RWPE2 (cell line): ENCODE measurements around the gene SNX24.

Experiments used
- ATAC-seq: fragments of 200-7000 bp; cut with Tn5 transposase; 3 replicates; pipeline ENCODE4 v1.9.1; 2021; ENCODE audit warnings: low read depth
- DNase-seq: peaks from one replicate; pipeline ENCODE4 v3.0.0-alpha.2; 2020; ENCODE audit warnings: low spot score
- H3K27ac ChIP-seq: fragments of 450-650 bp; 2 replicates; pipeline ENCODE4 v1.5.1; 2017; ENCODE audit warnings: mild to moderate bottlenecking; ENCODE audit not compliant: poor library complexity, severe bottlenecking
- H3K27me3 ChIP-seq: fragments of 250-450 bp; sonication (Bioruptor Pico); 2 replicates; pipeline ENCODE4 v1.5.1; 2021; ENCODE audit warnings: mild to moderate bottlenecking, moderate library complexity; ENCODE audit not compliant: insufficient read depth, poor library complexity, severe bottlenecking
- H3K36me3 ChIP-seq: fragments of 250-450 bp; sonication (Bioruptor Pico); 2 replicates; pipeline ENCODE4 v1.5.1; 2020; ENCODE audit warnings: low read depth, mild to moderate bottlenecking, moderate library complexity
- H3K4me1 ChIP-seq: fragments of 250-450 bp; sonication (Bioruptor Pico); 2 replicates; pipeline ENCODE4 v1.5.1; 2021; ENCODE audit warnings: mild to moderate bottlenecking, moderate library complexity; ENCODE audit not compliant: insufficient read depth, poor library complexity, severe bottlenecking
- H3K4me3 ChIP-seq: fragments of 250-450 bp; sonication (Bioruptor Pico); 2 replicates; pipeline ENCODE4 v1.5.1; 2021; ENCODE audit warnings: mild to moderate bottlenecking, moderate library complexity; ENCODE audit not compliant: severe bottlenecking
- H3K9me3 ChIP-seq: fragments of 250-450 bp; sonication (Bioruptor Pico); 2 replicates; pipeline ENCODE4 v1.5.1; 2021; ENCODE audit warnings: mild to moderate bottlenecking, moderate library complexity; ENCODE audit not compliant: severe bottlenecking
- TF ChIP-seq, protein P1 (sequence below): fragments of 450-650 bp; IDR thresholded peaks from one replicate; pipeline ENCODE4 v1.5.1; 2017; ENCODE audit warnings: mild to moderate bottlenecking, moderate library complexity; ENCODE audit not compliant: poor library complexity, severe bottlenecking

SNX24 gene, protein sequence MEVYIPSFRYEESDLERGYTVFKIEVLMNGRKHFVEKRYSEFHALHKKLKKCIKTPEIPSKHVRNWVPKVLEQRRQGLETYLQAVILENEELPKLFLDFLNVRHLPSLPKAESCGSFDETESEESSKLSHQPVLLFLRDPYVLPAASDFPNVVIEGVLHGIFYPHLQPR

DNA sequence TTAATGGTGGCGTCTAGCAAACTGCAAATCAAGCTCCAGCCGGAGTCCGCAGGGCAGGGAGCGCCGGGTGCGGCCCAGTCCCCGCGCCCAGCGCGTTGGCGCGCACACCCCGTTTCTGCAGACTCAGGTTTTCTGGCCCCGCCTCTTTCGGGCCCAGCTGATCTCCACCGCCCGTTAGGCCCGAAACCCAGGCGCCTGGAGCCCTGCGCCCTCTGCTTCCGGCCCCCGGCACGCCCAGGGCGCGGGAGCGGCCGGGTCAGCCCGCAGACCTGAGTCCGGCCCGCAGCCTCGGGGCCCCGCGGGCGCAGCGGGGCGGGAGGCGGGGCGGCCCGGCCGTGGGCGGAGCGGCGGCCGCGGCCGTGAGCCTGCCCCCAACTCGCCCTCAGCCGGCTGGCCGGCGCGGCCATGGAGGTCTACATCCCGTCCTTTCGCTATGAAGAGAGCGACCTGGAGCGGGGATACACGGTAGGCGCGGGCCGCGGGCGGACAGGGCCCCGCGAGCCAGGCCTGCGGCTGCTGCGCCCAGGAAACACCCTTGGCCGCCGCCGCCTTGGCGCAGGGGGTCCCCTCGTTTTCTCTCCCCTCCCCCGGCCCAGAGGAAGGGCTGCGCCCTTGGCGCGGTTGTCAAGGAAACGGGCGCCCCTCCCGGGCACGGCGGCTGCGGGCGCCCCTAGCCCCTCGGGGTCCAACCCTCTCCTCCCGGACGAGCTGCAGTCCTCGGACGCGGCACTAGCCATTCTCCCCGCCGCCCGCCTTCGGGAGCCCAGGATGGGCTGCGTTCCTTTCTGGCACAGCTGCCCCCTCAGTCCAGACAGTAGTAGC is at the start of gene SNX24:
SNX24 (plus strand) TSS at position 385 of the 822 bp plus-strand sequence; CDS start at position 406, 21 bp downstream.
- Histone ChIP-seq H3K9me3 (no peaks in the 10 kb centered on the region), H3K27me3 (no peaks in the 10 kb centered on the region), H3K4me1 (peaks cover 27% of the 10 kb centered on the region), H3K4me3 (peak within 1 kb of the TSS; percentile 96), H3K36me3 (peaks cover 3% of the 10 kb centered on the region), H3K27ac (peak within 1 kb of the TSS; percentile 97)
- TF ChIP-seq, protein P1, sequence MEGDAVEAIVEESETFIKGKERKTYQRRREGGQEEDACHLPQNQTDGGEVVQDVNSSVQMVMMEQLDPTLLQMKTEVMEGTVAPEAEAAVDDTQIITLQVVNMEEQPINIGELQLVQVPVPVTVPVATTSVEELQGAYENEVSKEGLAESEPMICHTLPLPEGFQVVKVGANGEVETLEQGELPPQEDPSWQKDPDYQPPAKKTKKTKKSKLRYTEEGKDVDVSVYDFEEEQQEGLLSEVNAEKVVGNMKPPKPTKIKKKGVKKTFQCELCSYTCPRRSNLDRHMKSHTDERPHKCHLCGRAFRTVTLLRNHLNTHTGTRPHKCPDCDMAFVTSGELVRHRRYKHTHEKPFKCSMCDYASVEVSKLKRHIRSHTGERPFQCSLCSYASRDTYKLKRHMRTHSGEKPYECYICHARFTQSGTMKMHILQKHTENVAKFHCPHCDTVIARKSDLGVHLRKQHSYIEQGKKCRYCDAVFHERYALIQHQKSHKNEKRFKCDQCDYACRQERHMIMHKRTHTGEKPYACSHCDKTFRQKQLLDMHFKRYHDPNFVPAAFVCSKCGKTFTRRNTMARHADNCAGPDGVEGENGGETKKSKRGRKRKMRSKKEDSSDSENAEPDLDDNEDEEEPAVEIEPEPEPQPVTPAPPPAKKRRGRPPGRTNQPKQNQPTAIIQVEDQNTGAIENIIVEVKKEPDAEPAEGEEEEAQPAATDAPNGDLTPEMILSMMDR, result no peak
- peak; percentile 66 for ATAC-seq
- DNase-seq, result peak; percentile 76

DNA sequence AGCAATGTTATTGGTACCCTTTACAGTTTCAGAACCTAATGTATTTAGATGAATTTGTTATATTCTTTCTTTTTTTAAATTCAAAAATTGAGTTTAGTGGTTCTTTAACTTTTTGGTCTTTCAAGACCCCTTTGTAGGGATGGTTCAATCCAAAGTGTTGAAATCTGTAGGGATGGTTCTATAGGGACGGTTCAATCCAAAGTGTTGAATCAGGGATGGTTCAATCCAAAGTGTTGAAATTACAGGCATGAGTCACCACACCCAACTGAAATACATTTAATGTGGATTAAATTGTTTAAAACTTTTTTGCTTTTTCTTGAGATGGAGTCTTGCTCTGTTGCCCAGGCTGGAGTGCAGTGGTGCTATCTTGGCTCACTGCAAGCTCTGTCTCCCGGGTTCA is 39.9 kb upstream of the SNX24 start:
- ATAC-seq, result peak; percentile 64; the same call in 2 of the 3 replicates
- Histone ChIP-seq H3K36me3 (peaks cover 83% of the 10 kb centered on the region), H3K27me3 (no peaks in the 10 kb centered on the region), H3K9me3 (no peaks in the 10 kb centered on the region), H3K27ac (no peak overlapping the region), H3K4me1 (no peaks in the 10 kb centered on the region), H3K4me3 (no peak overlapping the region)
- TF ChIP-seq, protein P1, result no peak
- no peak for DNase-seq

DNA sequence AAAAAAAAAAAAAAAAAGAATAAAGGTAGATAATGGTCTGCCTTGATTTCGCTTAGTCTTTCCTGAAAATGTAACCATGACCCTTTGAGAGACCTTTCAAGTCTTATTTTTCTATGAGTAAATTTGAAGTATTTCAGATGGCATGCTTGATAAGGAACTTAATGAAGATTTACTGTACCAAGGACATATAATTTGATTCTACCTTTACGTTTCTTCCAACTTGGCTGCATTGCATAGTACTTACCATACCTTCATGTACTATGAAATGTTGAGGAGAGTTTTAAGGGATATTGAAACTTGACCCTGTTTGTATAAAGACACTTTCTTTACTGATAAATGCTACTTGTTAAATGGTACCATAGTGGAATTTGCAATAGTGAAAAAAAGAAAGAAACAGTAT is 35.0 kb upstream of the SNX24 start:
- TF ChIP-seq, protein P1, result no peak
- Histone ChIP-seq H3K27me3 (no peaks in the 10 kb centered on the region), H3K9me3 (no peaks in the 10 kb centered on the region), H3K4me3 (no peak overlapping the region), H3K4me1 (no peaks in the 10 kb centered on the region), H3K36me3 (peaks cover 49% of the 10 kb centered on the region), H3K27ac (no peak overlapping the region)
- no peak for DNase-seq
- no peak for ATAC-seq

DNA sequence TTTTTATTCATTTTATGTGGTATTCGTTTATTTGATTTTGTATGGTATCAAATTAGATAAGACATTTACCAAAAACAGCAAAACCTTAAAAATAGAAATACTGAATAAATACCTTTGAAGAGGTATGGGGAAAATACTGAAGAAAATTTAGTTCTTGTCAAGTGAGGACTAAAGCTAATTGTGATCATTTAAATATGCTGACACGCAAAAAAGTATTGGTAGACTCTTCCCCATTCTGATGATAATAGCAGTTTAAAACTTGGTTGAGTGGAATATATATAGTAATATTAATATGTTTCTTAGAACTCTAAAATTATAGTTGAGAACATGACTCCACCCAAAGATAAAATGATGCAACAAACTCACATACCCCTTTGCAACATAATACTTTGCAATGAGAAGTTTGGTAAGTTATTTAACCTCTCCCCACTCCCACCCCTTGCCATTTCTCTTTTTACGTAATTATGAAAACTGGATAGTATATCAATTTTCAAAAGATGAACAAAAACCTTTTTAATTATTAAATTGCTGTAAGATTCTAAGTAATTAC is 30.1 kb upstream of the SNX24 start:
- ATAC-seq (no peak), DNase-seq (no peak)
- Histone ChIP-seq H3K4me1 (no peaks in the 10 kb centered on the region), H3K9me3 (no peaks in the 10 kb centered on the region), H3K4me3 (no peak overlapping the region), H3K27ac (no peak overlapping the region), H3K27me3 (no peaks in the 10 kb centered on the region), H3K36me3 (peaks cover 51% of the 10 kb centered on the region)
- TF ChIP-seq, protein P1, result no peak
